Measurements from ENCODE around the gene LMX1B.

The LMX1B gene

DNA sequence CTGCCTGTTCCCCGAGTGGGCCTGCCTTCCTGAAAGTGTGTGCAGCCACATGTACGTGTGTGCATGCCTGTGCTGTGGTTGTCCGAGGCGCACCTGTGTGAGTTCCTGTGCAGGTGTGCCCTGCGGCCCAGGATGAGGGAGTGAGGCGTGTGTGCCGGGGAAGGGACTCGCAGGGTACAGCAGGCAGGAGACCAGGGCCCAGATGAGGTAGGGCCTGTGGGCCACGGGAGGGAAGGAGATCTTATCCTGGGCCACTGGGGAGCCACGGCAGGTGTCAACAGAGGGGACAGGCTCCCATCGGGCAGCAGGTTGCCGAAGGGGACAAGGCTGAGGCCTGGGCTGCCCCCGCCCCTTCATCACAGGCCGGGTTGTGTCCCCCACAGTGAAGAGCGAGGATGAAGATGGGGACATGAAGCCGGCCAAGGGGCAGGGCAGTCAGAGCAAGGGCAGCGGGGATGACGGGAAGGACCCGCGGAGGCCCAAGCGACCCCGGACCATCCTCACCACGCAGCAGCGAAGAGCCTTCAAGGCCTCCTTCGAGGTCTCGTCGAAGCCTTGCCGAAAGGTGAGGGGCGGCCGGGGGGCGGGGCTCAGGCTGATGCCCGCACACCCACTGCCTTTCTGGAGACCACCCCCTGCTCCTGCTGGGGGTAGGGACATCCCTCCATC lies 79.2 kb downstream of the LMX1B start:
- ChIA-PET CTCF (interaction anchor here (1.7 kb wide), 1 partner anchor 10 kb away, joined by 3 read pairs; no protein-coding TSS in a partner anchor), POLR2A (no interaction called here)
- no peak overlapping the region for H3K27ac ChIP-seq (ENCODE audit: extremely low read depth, low read depth, low read length)
- H3K36me3 ChIP-seq (ENCODE audit: control insufficient read depth in 2 of 2, insufficient read depth in 1 of 2, low read length in 2 of 2) = peaks cover 0 to 42% of the 10 kb centered on the region in 2 experiments; a peak in 1 of 3 replicates
- H3K9me3 ChIP-seq (ENCODE audit: control insufficient read depth, insufficient read depth, low read depth, low read length) = no peaks in the 10 kb centered on the region
- no peaks in the 10 kb centered on the region for H3K4me1 ChIP-seq (ENCODE audit: control insufficient read depth, insufficient read depth, low read length)
- TF ChIP-seq, protein P1, sequence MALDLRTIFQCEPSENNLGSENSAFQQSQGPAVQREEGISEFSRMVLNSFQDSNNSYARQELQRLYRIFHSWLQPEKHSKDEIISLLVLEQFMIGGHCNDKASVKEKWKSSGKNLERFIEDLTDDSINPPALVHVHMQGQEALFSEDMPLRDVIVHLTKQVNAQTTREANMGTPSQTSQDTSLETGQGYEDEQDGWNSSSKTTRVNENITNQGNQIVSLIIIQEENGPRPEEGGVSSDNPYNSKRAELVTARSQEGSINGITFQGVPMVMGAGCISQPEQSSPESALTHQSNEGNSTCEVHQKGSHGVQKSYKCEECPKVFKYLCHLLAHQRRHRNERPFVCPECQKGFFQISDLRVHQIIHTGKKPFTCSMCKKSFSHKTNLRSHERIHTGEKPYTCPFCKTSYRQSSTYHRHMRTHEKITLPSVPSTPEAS (tag by site-specific recombination; IDR thresholded peaks at IDR 0.05) = 0 out of 2 replicates have a peak, but pooled peaks have one; percentile 19
- TF ChIP-seq ZNF664 (tag by site-specific recombination; IDR thresholded peaks at IDR 0.05) (no peak), ZNF140 (tag by site-specific recombination; IDR thresholded peaks at IDR 0.05) (no peak)
- H3K4me3 ChIP-seq (ENCODE audit: low read depth, low read length) = no peak overlapping the region

DNA sequence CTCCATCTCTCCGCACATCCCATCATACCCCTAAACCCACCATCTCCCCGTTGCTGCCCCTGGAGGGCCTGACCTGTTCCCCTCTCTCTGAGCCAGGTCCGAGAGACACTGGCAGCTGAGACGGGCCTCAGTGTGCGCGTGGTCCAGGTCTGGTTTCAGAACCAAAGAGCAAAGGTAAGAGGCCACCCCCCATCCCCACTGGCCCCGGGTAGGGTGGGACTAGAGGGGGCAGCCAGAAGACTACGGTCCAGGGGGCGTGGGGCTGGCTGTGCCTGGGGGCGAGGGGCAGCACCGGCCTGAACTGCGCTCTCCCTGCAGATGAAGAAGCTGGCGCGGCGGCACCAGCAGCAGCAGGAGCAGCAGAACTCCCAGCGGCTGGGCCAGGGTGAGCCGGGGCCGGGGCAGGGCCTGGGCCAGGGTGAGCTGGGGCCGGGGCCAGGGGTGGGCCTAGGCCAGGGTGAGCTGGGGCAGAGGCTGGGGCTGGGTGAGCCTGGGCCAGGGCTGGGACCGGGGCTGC lies 79.8 kb downstream of the LMX1B start:
- H3K4me3 ChIP-seq (ENCODE audit: low read depth, low read length) = no peak overlapping the region
- no peaks in the 10 kb centered on the region for H3K4me1 ChIP-seq (ENCODE audit: control insufficient read depth, insufficient read depth, low read length)
- no peak overlapping the region for H3K27ac ChIP-seq (ENCODE audit: extremely low read depth, low read depth, low read length)
- no peaks in the 10 kb centered on the region for H3K9me3 ChIP-seq (ENCODE audit: control insufficient read depth, insufficient read depth, low read depth, low read length)
- CTCF ChIA-PET = interaction anchor here (1.0 to 2.1 kb wide), 4 partner anchors 9 to 82 kb away, joined by 3 to 13 read pairs (median 4); no protein-coding TSS in a partner anchor
- POLR2A ChIA-PET = no interaction called here
- H3K36me3 ChIP-seq (ENCODE audit: control insufficient read depth in 2 of 2, insufficient read depth in 1 of 2, low read length in 2 of 2) = peaks cover 0 to 42% of the 10 kb centered on the region in 2 experiments; a peak in 1 of 3 replicates
- TF ChIP-seq ZNF24 (tag by site-specific recombination; IDR thresholded peaks at IDR 0.05) = no peak
- TF ChIP-seq ZNF521 (tag by site-specific recombination; IDR thresholded peaks at IDR 0.05) = no peak
- no peak for TF ChIP-seq OSR2 (tag by site-specific recombination; IDR thresholded peaks at IDR 0.05)
- TF ChIP-seq YY1 (tag by site-specific recombination; IDR thresholded peaks at IDR 0.05) = no peak
- TF ChIP-seq ZNF600 (tag by site-specific recombination; IDR thresholded peaks at IDR 0.05) = no peak
- TF ChIP-seq ZNF48 (tag by site-specific recombination; IDR thresholded peaks at IDR 0.05) = no peak
- no peak for TF ChIP-seq KLF16 (tag by site-specific recombination; IDR thresholded peaks at IDR 0.05)
- no peak for TF ChIP-seq ZFHX2 (tag by site-specific recombination; conservative IDR thresholded peaks at IDR 0.05)
- TF ChIP-seq ZNF292 (tag by site-specific recombination; IDR thresholded peaks at IDR 0.05; ENCODE audit: borderline replicate concordance, low read depth) = no peak
- TF ChIP-seq ZNF629 (tag by site-specific recombination; IDR thresholded peaks at IDR 0.05) = no peak

- H3K4me1 ChIP-seq (ENCODE audit: control insufficient read depth, insufficient read depth, low read length) = no peaks in the 10 kb centered on the region
- no peaks in the 10 kb centered on the region for H3K9me3 ChIP-seq (ENCODE audit: control insufficient read depth, insufficient read depth, low read depth, low read length)
- H3K4me3 ChIP-seq (ENCODE audit: low read depth, low read length) = no peak overlapping the region
- peaks cover 0 to 42% of the 10 kb centered on the region in 2 experiments; a peak in 1 of 3 replicates for H3K36me3 ChIP-seq (ENCODE audit: control insufficient read depth in 2 of 2, insufficient read depth in 1 of 2, low read length in 2 of 2)
- H3K27ac ChIP-seq (ENCODE audit: extremely low read depth, low read depth, low read length) = no peak overlapping the region
- ChIA-PET CTCF (interaction anchor here (1.0 to 2.1 kb wide), 4 partner anchors 8 to 83 kb away, joined by 3 to 13 read pairs (median 4); no protein-coding TSS in a partner anchor), POLR2A (no interaction called here)
- TF ChIP-seq ZNF174 (tag by site-specific recombination; IDR thresholded peaks at IDR 0.05) (no peak), ZBTB8A (tag by site-specific recombination; IDR thresholded peaks at IDR 0.05) (no peak), ZNF335 (tag by site-specific recombination; conservative IDR thresholded peaks at IDR 0.05) (no peak)
- TF ChIP-seq, protein P2, sequence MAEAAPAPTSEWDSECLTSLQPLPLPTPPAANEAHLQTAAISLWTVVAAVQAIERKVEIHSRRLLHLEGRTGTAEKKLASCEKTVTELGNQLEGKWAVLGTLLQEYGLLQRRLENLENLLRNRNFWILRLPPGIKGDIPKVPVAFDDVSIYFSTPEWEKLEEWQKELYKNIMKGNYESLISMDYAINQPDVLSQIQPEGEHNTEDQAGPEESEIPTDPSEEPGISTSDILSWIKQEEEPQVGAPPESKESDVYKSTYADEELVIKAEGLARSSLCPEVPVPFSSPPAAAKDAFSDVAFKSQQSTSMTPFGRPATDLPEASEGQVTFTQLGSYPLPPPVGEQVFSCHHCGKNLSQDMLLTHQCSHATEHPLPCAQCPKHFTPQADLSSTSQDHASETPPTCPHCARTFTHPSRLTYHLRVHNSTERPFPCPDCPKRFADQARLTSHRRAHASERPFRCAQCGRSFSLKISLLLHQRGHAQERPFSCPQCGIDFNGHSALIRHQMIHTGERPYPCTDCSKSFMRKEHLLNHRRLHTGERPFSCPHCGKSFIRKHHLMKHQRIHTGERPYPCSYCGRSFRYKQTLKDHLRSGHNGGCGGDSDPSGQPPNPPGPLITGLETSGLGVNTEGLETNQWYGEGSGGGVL (tag by site-specific recombination; IDR thresholded peaks at IDR 0.05) = no peak
Observed at GRCh38 chr9:126694206-126695081, 80.7 kb downstream of the LMX1B start.

All from HEK293 (cell line).